NCI-H2081 treated with DMSO at 0.1 percent for 48 hours (cell line): ENCODE data around the gene EDDM13.
"Not testable (repeated sequence)": the region's sequence is repeated elsewhere in the genome, so short reads cannot be mapped to it uniquely, and the experiment has no call there.

Experiments used
- DNase-seq: peaks from one replicate; lab custom pipeline; 2025; lab: John Stamatoyannopoulos, UW

EDDM13 gene

DNA sequence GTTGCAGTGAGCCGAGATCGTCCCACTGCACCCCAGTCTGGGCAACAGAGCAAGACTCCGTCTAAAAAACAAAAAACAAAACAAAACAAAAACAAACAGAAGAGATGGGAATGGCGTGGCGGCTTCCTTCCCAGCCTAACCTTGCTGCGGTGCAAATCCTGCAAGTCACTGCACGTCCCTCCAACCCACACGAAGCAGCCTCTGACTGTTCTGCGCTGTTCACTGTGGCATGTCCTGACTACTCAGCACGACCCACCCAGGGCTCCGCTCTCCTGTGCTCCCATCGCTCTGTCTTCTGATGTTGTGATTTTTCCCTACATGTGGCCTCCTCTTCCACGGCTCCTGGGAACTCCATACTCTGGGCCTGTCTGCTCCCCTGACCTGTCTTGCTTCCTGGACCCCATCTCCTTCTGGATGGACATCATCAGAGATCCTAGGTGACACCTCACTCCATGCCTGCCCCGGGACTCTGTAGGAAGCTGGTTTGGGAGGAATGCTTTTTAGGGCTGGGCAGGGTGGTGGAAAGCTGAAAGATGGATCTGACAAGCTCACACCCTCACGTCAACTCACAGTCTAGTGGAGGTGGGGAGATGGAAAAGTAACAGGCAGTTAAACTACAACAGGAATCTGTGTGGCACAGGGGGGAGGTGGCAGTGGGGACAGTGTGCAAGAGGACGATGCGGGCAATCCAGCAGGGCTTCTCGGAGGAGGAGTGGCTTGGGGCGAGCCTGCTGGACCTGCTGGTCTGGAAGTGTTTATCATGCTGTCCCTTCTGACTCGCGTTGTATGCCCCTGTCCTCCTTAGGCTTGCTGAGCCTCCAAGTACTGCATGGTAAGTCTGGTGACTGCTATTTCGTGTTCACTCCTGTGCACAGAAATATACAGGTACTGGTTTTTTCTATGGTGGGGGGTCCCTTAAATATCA lies 23.2 kb downstream of the EDDM13 start:
- DNase-seq = no peak

DNA sequence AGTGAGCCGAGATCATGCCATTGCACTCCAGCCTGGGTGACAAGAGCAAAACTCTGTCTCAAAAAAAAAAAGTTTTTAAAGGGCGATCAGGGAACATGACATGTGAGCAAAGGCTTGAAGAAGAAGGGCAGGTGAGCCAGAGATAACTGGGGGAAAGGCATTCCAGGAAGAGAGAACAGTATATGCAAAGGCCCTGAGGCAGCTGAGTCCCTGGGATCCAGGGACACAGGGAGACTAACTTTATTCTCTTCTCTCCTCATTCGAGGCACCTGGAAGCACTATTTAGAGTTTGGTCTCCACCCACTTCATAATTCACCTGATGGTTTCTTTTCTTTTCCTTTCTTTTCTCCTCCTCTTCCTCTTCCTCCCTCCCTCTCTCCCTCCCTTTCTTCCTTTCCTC lies 24.5 kb downstream of the EDDM13 start:
- DNase-seq = no peak

DNA sequence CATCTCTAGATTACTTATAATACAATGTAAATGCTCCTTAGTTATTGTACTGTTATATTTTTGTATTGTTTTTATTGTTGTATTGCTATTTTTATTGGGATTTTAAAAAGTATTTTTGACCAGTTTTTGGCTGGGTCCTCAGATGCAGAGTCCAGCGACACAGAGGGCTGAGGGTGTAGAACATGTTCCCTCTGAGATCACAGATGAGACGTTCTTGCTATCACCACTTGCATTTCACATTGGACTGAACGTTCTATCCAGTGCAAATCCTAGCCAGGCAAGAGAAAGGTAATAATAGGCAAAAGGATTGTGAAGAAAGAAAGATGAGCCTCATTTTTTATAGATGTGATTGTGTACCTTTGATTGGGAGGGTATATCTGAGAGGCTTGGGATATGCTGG lies 27.1 kb downstream of the EDDM13 start:
- no peak for DNase-seq

DNA sequence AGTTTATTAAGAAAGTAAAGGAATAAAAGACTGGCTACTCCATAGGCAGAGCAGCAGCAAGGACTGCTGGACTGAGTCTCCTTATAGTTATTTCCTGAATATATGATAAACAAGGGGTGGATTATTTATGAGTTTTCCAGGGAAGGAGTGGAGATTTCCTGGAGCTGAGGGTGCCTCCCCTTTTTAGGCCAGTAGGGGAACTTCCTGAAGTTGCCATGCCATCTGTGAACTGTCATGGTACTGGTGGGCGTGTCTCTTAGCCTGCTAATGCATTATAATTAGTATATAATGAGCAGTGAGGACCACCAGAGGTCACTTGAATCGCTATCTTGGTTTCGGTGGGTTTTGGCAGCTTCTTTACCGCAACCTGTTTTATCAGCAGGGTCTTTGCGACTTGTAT lies 28.6 kb downstream of the EDDM13 start:
- DNase-seq = no peak

DNA sequence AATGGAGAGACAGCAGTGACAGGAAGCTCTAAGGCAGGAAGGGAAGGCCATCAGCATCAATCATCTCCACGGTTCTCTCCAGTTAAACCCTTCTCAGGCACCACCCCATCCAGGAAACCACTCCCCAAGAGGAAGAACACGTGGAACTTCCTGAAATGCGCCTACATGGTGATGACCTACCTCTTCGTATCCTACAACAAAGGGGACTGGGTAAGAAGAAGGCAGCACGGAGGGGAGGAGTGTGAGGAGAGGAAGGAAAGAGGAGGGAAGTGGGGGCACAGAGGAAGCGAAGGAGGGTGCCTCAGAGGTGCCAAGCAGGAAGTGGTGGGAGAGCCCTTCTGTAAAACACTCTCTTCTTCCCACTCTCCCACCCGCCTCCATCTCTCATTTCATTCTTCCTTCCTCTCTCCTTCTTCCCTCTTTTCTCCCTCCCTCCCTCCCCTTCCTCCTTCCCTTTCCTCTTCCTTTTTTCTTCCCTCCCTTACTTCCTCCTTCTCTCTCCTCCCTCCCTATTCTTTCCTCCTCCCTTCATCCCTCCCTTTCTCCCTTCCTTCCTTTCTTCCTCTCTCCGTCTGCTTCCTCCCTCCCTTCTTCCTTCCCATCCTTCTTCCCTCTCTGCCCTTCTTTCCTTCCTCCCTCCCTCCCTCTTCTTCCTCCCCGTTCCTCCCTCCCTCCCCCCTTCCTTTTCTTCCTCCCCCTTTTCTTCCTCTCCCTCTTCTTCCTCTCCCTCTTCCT lies 29.5 kb downstream of the EDDM13 start:
- DNase-seq = no peak

DNA sequence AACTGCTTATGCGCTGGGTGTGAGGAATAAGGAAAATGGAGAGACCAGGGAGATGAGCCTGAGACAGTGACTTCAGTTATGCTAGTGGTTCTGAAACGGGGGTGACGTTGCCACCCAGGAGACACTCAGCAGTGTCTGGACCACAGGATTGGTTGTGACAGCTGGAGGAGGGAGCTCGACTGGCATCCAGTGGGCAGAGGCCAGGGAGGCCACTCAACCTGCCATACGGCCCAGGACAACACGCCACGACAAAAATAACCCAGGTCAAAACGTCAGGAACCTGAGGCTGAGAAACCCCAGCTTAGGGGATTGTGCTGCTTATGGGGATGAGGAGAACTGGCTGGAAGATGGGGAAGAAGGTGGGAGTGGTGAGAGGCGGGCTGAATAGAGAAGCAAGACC lies 31.7 kb downstream of the EDDM13 start:
- DNase-seq = no peak

DNA sequence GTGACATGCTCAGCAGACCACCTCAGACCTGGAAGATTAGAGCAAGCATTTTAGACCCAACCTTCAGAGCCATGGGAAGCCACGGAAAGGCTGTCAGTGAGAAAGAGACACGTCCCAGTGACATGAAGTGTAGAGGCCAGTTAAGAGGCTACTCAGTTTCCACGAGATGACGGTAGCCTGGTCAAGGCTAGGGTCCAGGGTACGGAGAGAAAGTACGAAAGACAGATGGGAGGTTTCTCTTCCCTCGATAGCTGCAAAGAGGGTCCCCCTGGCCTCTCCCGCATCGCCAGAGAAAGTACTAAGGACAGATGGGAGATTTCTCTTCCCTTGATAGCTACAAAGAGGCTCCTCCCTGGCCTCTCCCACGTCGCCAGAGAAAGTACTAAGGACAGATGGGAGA lies 33.5 kb downstream of the EDDM13 start:
- no peak for DNase-seq

DNA sequence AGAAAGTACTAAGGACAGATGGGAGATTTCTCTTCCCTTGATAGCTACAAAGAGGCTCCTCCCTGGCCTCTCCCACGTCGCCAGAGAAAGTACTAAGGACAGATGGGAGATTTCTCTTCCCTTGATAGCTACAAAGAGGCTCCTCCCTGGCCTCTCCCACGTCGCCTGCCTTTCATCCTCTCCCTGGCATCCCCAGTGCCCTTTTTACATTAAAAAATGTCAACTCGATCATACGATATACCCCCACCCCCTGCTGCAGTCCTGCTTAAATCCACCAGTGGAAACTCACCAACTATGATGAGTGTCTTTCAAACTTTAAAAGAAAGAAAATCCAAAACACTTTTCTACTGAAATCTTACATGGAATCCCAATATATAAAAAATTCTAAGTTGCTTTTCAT lies 34.5 kb downstream of the EDDM13 start:
- not testable (repeated sequence) for DNase-seq

DNA sequence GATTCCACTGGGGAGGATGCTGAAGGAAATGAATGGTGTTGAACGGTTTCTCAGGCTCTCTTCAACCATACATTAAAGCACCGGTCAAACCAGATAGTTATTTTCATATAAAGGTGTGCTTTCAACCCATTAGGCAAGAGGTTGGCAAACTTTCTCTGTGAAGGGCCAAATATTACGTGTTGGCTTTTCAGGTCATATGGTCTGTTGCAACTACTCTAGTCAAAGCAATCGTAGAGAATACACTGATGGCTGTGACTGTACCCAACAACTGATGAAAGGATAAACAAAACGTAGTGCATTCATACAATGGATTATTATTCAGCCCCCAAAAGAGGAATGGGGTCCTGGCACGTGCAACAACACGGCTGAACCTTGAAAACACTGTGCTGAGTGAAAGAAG lies 36.2 kb downstream of the EDDM13 start:
- no peak for DNase-seq

DNA sequence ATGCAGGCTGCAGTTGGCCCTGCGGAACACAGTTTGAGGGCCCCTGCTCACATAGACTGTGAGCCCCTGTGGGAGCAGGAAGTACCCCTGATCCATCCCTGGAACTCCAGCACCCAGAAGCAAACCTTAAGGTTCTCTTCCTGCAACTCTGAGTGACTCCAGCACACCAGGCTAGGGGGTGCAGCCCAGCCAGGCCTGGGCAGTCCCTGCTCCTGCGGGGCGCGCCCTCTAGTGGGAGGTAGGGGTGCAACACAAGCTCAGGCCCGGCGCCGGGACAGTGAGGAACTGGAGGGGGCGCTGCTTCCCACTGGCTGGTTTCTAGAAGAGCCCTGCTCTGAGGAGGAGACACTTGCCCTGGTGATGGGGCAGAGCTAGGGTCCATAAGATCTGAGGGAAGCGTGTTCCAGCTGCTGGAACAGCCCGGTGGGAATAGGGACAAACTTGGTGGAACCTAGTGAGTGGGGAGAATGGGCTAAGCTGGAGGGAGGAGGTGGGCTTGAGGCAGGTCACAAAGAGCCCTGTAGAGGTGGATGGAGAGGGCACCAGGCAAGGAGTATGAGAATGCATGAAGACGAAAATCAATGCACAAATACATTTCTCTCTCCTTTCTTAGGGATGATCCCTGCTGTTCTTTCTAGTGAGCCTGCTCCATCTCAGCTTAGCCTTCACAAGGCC lies 37.1 kb downstream of the EDDM13 start:
- DNase-seq = no peak

DNA sequence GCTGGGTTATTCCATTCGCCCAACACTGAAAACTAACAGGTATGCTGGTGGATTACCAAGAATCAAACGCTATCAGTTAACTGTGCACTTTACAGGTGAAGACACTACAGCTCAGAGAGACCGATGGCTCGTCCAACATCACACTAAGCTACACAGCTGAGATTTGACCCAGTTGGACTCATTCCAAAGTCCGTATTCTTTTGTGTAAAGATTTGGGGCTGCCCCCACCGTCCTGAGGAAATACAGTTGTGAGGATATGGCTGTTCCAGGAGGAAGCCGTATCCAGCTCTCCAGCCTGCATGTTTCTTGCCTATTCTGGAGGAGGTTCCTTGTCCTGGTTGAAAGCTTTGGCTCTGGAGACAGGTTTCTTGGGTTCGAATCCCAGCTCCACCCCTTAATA lies 37.9 kb downstream of the EDDM13 start:
- DNase-seq = no peak

DNA sequence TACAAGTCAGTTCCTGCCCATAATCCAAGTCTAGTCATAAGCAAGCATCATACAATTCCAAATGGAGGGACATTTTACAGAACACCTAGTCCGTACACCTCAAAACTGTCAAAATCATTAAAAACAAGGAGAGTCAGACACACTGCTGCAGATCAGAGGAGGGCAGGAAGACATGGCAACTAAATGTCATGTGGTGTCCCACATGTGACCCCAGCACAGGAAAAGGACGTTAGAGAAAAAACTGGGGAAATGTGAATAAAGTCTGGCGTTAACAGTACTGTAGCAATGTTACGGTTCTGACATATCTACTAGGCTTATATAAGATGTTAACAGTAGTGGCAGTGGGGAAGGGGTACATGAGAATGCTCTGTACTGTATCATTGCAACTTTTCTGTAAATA lies 39.8 kb downstream of the EDDM13 start:
- no peak for DNase-seq

DNA sequence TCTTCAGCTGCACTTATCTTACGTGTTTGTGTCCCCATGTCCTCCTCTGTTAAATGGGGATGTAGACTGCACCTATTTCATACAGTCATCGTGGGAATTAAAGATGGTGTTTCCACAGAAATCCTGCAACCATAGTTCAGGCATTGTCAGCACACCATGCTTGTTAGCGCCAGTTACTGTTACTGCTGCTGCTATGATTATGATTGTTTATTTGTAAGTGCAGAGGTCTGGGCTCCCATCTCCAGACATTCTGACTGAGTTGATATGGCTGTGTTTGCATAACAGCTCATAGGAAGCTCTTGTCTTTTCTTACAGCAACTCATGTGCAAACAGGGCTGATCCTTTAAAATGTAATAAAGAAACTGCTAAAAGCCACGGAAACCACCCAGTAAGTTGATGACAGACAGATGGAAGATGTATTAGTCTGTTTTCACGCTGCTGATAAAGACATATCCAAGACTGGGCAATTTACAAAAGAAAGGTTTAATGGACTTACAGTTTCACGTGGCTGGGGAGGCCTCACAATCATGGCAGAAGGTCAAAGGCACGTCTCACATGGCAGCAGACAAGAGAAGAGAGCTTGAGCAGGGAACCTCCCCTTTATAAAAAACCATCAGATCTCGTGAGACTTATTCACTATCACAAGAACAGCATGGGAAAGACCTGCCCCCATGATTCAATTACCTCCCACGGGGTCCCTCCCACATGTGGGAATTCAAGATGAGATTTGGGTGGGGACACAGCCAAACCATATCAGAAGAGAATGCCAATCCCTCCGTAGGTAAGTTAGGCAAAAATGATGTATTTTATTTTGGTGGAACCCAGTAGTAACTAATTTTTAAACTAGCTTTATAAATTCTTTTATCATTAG lies 40.5 kb downstream of the EDDM13 start:
- DNase-seq = no peak

DNA sequence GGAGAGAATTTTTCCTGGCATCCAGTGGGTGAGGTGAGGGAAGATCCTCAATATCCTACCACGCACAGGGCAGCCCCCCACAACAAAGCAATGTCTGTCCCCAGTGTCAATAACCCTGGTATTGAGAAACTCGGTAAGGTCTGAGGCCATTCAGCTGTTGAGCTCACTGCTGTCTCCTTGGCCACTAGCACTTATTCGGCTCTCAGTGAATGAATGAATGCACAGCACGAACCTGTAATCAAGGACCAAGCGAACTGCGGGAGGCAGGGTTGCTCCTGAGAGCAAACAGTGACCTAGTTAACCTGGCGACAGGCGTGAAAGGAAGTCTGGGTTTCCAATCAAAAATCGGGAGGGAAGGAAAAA lies 41.5 kb downstream of the EDDM13 start:
- DNase-seq = no peak

DNA sequence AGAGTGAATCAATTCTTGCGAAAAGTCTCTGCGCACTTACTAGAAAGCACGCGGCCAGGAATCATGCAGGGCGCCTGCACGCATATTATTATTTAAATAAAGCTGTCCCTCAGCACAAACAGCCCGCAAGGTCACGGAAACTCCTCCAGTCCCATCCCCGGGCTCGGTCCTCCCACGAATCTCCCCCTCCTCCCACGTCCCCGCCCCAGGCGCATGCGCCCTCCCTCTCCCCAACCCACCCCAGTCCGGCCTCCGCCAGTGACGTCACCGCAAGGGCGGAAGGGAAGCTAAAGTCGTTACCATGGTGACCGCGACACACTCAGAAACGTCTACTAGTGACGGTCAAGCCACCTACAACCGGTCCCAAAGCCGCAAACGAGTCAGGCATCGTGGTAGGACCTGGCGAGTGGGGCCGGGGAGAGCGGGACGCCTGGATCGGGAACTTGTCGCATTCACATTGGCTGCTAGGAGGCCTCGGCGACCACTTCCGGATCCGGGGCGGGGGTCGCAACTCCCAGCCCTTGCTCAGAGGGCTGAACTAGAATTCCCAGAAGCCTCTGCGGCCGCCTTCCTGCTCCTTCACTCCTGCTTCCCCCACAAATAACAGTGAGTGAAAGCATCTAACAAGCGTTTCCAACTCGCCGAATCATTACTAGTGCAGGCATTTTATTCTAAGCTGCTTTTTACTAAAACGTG lies 42.0 kb downstream of the EDDM13 start, which contains the start of gene ZSCAN5A:
TSS of gene ZSCAN5A (minus strand) at position 459 of the 696 bp plus-strand sequence. CDS start 89,793 bp downstream, outside the sequence.
- DNase-seq = peak; percentile 89

DNA sequence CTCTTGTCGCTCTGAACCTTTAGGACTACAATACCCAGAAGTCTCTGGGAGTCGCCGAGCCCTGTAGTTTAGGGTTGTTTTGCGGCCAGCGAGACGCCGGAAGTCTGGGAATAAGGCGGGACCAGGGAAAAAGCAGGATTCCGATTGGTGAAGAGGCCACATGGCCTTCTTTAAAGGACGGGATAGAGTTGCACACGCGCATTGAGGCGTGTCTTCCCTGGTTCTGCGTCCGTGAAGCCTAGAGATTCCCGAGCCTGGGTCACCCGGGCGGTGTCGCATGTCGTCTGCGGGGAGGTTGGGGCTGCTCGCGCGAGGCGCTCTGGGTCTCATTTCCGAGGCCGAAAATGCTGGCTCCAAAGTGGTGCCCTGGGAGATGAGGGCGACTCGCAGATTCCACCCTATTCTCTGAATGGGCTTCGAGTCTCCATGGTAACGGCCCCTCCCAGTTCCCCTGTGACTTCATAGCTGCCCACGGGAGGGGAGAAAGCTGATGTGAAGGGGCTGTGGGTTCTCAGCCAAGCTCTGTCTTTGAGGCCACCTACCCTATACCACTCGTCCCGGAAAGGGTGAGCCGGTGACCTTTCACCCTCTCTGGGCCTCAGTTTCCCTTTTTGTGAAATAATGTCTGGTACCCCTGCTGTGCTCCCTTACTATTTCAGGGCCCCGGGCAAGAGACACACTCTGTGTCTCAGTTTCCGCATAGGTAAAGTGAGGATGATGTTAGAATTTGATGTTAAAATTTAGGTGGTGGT lies 42.7 kb downstream of the EDDM13 start:
- DNase-seq = peak; percentile 88

DNA sequence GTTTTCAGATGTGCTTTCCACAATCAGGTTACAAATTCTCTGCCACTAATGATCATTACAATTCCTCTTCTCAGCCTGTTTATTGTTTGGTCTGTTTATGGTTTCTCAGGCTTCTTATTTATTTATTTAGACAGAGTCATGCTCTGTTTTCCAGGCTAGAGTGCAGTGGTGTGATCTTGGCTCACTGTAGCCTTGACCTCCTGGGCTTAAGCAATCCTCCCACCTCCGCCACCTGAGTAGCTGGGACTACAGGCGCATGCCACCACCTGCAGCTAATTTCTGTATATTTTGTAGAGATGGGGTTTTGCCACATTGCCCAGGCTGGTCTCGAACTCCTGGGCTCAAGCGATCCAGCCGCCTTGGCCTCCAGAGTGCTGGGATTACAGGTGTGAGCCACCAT lies 44.2 kb downstream of the EDDM13 start:
- DNase-seq = no peak

DNA sequence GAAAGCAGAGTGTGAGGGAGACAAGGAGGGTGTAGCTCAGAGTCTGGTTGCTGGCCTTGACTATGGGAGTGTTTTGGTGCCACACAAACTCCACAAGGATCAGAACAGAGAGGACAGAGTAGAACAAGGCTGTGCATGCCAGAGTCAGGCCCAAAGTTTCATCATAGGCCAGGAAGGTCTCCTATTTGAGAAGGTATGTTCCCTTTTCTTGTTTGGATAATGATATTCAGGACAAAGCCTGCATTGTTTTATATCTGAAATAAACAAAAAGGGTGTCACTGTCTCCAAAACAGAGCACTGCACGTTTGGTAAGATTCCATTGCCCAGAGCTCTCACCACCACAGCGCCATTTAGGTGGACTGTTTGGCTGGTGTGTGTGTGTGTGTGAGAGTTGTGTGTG lies 45.2 kb downstream of the EDDM13 start:
- DNase-seq = no peak

DNA sequence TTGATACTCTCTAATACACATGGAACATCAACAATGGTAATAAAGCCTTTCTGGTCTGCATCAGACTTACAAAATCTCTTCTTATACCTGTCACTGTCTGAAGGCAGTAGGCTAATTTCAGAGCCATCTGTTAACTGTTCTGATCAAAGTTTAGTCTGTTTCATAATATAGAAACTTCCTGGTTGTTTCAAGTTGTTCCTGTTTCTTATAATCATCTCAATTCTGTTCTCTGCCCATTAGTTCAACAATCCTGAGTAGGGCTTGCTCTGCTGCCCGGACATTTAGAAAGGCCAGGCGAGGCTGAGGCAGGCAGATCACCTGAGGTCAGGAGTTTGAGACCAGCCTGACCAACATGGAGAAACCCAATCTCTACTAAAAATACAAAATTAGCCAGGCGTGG lies 47.4 kb downstream of the EDDM13 start:
- DNase-seq = no peak

DNA sequence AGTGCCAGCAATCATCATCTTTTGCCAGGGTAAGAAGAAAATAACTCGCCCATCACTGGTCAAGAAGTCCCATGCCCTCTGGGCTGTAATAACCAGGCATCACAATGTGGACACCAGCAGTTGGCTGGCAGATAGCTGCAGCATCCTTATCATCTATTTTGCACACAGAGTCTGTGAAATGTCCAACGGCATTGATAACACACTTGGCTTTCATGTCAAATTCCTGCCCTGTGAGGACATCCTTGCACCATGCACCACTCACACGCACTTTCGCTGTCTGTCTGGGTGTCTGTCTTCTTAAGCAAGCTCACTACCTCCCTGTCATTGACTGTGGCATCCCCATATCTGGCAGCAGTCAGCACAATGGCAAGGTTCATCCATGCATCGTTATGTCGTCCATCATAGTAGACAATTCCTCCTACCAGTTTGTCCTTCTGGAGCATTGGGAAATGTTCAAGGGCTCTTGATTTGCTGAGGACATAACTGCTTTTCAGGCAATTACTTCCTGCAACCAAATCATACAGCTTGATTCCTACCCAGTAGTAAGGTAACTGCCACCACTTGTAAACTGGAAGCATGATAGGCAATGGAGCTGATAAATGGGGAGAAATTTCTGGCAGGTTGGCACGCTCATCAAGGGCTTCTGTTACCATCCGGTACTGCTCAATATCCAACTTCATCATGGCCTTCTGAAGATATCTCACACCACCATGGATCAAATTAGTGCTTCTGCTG lies 48.9 kb downstream of the EDDM13 start:
- DNase-seq = no peak
